VCaP (cell line): ENCODE results near the gene PCDH15.

ENCODE experiments used
- H3K27ac ChIP-seq: fragments of 450-650 bp; 2 replicates; pipeline ENCODE4 v1.5.1; 2017
- TF ChIP-seq, protein P1 (sequence below): fragments of 450-650 bp; conservative IDR thresholded peaks from 2 replicates; pipeline ENCODE4 v1.5.1; 2017; ENCODE audit warnings: mild to moderate bottlenecking, moderate library complexity

Gene PCDH15

DNA sequence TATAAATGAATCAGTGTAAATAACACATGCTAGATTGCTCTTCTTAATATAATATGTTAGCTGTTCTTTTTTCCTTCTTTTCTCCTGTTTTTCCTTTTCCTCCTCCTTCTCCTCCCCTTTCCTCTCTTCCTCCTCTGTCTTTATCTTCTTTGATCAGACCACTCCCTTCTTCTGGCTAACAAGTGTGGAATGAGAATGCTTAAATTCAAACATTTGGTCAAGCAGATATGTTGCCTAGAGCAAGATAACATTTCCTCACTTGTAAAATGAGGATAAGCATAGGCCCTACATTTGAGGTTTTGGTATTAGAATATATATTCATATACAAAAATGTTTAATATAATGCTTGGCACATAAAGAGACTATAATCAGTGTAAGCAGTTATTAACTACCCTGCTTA lies 299.1 kb downstream of the PCDH15 start:
- TF ChIP-seq, protein P1, sequence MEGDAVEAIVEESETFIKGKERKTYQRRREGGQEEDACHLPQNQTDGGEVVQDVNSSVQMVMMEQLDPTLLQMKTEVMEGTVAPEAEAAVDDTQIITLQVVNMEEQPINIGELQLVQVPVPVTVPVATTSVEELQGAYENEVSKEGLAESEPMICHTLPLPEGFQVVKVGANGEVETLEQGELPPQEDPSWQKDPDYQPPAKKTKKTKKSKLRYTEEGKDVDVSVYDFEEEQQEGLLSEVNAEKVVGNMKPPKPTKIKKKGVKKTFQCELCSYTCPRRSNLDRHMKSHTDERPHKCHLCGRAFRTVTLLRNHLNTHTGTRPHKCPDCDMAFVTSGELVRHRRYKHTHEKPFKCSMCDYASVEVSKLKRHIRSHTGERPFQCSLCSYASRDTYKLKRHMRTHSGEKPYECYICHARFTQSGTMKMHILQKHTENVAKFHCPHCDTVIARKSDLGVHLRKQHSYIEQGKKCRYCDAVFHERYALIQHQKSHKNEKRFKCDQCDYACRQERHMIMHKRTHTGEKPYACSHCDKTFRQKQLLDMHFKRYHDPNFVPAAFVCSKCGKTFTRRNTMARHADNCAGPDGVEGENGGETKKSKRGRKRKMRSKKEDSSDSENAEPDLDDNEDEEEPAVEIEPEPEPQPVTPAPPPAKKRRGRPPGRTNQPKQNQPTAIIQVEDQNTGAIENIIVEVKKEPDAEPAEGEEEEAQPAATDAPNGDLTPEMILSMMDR: no peak
- H3K27ac ChIP-seq: no peak overlapping the region

DNA sequence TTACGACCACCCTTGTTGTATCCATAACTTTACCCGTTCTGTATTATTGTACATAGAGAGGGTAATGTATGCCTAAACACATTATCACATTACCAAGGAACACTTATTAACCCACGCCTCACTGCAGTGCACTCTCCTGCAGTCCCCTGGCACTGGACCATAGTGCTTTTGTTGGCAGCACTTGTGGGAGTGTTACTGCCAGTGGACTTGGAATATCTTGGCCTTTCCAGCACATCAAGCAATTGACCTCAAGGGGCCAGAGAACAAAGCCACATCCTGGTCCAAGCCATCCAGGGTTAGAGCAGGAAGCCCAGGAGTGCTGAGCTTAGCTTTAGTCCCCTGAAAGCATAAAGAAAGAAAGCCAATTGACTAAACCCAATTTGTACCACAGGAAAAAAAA lies 304.2 kb downstream of the PCDH15 start:
- H3K27ac ChIP-seq: no peak overlapping the region
- TF ChIP-seq, protein P1: no peak

DNA sequence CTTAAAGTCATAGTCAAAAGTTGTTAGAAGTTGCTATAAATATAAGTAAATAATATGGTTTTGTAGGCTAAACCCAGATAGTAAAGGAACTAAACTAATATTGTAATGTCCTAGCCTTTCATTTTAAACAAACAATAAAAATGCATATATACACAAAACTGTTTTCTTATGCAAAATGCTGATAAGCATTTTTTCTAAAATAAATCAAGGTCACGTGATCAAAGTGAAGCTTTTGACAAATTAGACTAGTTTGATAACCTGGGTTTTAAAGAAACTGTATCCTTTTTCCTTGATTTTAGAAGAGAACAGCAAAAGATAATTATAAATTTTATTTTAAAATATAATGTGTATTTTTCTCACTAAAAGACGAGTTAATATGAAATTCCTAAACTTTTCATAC lies 313.3 kb downstream of the PCDH15 start:
- no peak overlapping the region for H3K27ac ChIP-seq
- TF ChIP-seq, protein P1: no peak

DNA sequence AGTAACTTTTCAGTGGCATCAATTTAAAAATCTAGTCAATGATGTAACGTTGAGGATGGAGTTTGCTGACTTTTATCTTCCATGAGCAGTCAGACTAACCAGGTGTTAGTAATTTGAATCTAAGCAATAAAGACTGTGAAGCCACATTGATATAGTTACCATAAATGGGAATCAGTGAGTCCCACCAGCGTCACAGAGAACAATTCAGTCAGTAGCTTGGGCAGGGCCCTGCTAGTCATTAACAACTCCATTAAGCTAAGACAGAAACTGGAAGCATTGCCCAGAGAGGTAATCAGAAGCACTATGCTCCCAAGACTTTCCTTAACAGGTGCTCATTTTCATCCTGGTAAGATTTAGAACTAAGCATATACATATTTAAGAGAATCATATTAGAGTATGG lies 315.1 kb downstream of the PCDH15 start:
- TF ChIP-seq, protein P1: no peak
- no peak overlapping the region for H3K27ac ChIP-seq

DNA sequence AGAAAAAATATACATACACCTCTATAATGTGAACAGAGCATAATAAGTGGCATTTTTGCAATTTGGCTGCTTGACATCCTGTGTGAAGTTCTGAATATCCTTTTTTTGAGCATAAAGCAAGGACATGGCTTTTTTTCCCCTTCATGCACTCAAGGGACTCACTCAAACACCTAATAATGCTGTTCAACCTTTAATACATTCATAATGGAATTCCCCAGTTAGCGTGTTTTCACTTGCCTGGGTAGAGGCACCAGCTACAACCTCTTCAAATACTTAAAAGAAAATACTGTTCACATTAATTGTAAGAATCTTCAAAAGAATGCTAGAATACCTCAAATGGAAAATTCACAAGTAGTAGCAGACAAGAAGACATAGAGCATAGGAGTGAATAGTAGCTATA lies 316.8 kb downstream of the PCDH15 start:
- no peak overlapping the region for H3K27ac ChIP-seq
- TF ChIP-seq, protein P1: no peak

DNA sequence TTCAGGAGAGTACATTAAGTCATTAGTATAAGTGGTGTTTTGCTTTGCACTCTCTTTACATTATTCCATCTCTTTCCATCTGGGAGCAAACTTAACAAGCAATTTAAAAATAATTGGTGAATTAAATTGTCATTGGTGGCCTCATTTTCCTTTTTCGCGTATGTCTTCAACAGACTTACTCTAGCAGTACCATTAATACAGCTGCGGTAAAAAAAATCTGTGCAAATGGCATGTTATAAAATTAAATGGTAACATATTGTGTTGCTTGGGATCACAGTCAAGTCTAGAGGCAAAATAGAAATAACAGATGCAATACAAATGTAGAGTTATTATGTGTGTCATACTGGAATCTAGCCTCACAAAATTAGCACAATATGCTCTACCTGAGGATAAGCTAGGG lies 322.4 kb downstream of the PCDH15 start:
- no peak overlapping the region for H3K27ac ChIP-seq
- TF ChIP-seq, protein P1: no peak

DNA sequence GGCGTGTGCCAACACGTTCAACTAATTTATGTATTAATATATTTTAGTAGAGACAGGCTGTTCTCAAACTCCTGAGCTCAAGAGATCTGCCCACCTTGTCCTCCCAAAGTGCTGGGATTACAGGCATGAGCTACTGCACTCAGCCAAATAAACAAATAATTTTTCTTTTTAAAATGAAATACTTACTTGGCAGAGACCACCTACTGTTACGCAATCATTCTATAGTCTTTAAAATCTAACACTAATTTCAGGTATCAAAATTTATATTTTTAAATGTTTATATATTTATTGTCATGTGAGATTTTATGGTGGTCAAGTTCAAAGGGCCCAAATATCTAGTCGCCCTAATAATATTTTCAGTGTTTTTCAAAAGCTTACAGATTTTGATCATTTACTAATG lies 323.3 kb downstream of the PCDH15 start:
- H3K27ac ChIP-seq: no peak overlapping the region

More for the DNA sequence above, 323.3 kb downstream of the PCDH15 start:
- TF ChIP-seq, protein P1: no peak
